GM23338 (cell line): ENCODE data around the gene ATG2B. TPM values are rescaled to one million over a fixed set of nuclear protein-coding genes. Genes with fewer than 3 reads are reported as not detected.

Source experiments
- ATAC-seq: fragments of 200-7000 bp; cut with Tn5 transposase; 3 replicates; pipeline ENCODE4 v1.9.1; 2020
- DNase-seq: peaks from one replicate; pipeline ENCODE4 v3.0.0-alpha.2; 2015; ENCODE audit warnings: low spot score
- H2AFZ ChIP-seq: fragments of 200-600 bp; sonication (generic); 2 replicates; pipeline ENCODE4 v1.8.0; 2016; ENCODE audit warnings: antibody characterized with exemption, mild to moderate bottlenecking, moderate library complexity
- H3F3A ChIP-seq: fragments of 200-600 bp; sonication (generic); replicated peaks from 2 replicates; pipeline ENCODE4 v1.8.0; 2017; ENCODE audit warnings: antibody characterized with exemption, mixed run types, low read depth
- H3K27ac ChIP-seq: fragments of 200-600 bp; sonication (generic); 2 replicates; pipeline ENCODE4 v1.6.1; 2016; ENCODE audit warnings: low read depth
- H3K27me3 ChIP-seq: fragments of 200-600 bp; sonication (generic); 2 replicates; pipeline ENCODE4 v1.8.0; 2016; ENCODE audit warnings: mild to moderate bottlenecking, mixed run types, moderate library complexity; ENCODE audit not compliant: insufficient read depth
- H3K36me3 ChIP-seq: fragments of 200-600 bp; sonication (generic); 2 replicates; pipeline ENCODE4 v1.8.0; 2016; ENCODE audit warnings: mild to moderate bottlenecking; ENCODE audit not compliant: insufficient read depth
- H3K4me1 ChIP-seq: fragments of 200-600 bp; sonication (generic); 2 replicates; pipeline ENCODE4 v1.8.0; 2016; ENCODE audit warnings: mild to moderate bottlenecking, moderate library complexity; ENCODE audit not compliant: insufficient read depth
- H3K4me2 ChIP-seq: fragments of 200-600 bp; sonication (generic); 2 replicates; pipeline ENCODE4 v1.7.1; 2017; ENCODE audit warnings: mixed run types
- H3K4me3 ChIP-seq: fragments of 200-600 bp; sonication (generic); 2 replicates; pipeline ENCODE4 v1.6.1; 2016; ENCODE audit warnings: mixed run types
- H3K79me2 ChIP-seq: fragments of 200-600 bp; sonication (generic); replicated peaks from 2 replicates; pipeline ENCODE4 v1.8.0; 2017; ENCODE audit warnings: mild to moderate bottlenecking; ENCODE audit not compliant: insufficient read depth
- H3K9me2 ChIP-seq: fragments of 200-600 bp; sonication (generic); 2 replicates; pipeline ENCODE4 v1.8.0; 2017; ENCODE audit not compliant: insufficient read depth
- H4K20me1 ChIP-seq: fragments of 200-600 bp; sonication (generic); replicated peaks from 2 replicates; pipeline ENCODE4 v1.8.0; 2017; ENCODE audit warnings: mild to moderate bottlenecking; ENCODE audit not compliant: insufficient read depth
- H3K27ac Mint-ChIP-seq: 2 replicates; pipeline ENCODE4 v1.8.0; 2020; ENCODE audit warnings: inconsistent platforms, mild to moderate bottlenecking, moderate library complexity, mixed read lengths
- H3K27me3 Mint-ChIP-seq: 3 replicates; pipeline ENCODE4 v1.8.0; 2022; ENCODE audit warnings: low read depth, mild to moderate bottlenecking, moderate library complexity, mixed read lengths, inconsistent platforms; ENCODE audit not compliant: insufficient read depth, poor library complexity
- H3K36me3 Mint-ChIP-seq: 3 replicates; pipeline ENCODE4 v1.8.0; 2021; ENCODE audit warnings: low read depth, mild to moderate bottlenecking, inconsistent platforms, moderate library complexity, mixed read lengths
- H3K4me1 Mint-ChIP-seq: 3 replicates; pipeline ENCODE4 v1.8.0; 2020; ENCODE audit warnings: mild to moderate bottlenecking, inconsistent platforms, mixed read lengths
- H3K4me3 Mint-ChIP-seq: 3 replicates; pipeline ENCODE4 v1.8.0; 2021; ENCODE audit warnings: moderate library complexity, mild to moderate bottlenecking, inconsistent platforms, mixed read lengths
- H3K9me3 Mint-ChIP-seq: 3 replicates; pipeline ENCODE4 v1.8.0; 2020; ENCODE audit warnings: moderate library complexity, mild to moderate bottlenecking, inconsistent platforms, mixed read lengths
- CREB1 ChIP-seq: fragments of 250-450 bp; sonication (Bioruptor Pico); IDR thresholded peaks from 2 replicates; pipeline ENCODE4 v1.5.0; 2020; ENCODE audit warnings: low read depth, mild to moderate bottlenecking, moderate library complexity
- EZH2 ChIP-seq: fragments of 200-600 bp; sonication (generic); IDR thresholded peaks from one replicate; pipeline ENCODE4 v1.8.0; 2017; ENCODE audit warnings: antibody characterized with exemption, mild to moderate bottlenecking, low read depth; ENCODE audit not compliant: unreplicated experiment
- EZH2phosphoT487 ChIP-seq: fragments of 200-600 bp; sonication (generic); IDR thresholded peaks from one replicate; pipeline ENCODE4 v1.8.1; 2018; ENCODE audit warnings: antibody characterized with exemption; ENCODE audit not compliant: unreplicated experiment
- JUNB ChIP-seq: IDR thresholded peaks from one replicate; pipeline ENCODE4 v1.6.1; 2016; ENCODE audit warnings: antibody characterized with exemption; ENCODE audit not compliant: unreplicated experiment
- NANOG ChIP-seq: IDR thresholded peaks from 2 replicates; pipeline ENCODE4 v1.6.1; 2016; ENCODE audit warnings: antibody characterized with exemption, borderline replicate concordance
- POLR2AphosphoS5 ChIP-seq: IDR thresholded peaks from 2 replicates; pipeline ENCODE4 v1.6.1; 2016; ENCODE audit warnings: antibody characterized with exemption, low read depth
- STAT1 ChIP-seq: IDR thresholded peaks from one replicate; pipeline ENCODE4 v1.6.1; 2016; ENCODE audit warnings: antibody characterized with exemption; ENCODE audit not compliant: unreplicated experiment
- ZNF114 ChIP-seq: fragments of 250-450 bp; sonication (Bioruptor Pico); IDR thresholded peaks from 2 replicates; pipeline ENCODE4 v1.5.0; 2020; ENCODE audit warnings: mild to moderate bottlenecking, moderate library complexity
- ZNF331 ChIP-seq: fragments of 250-450 bp; sonication (Bioruptor Pico); IDR thresholded peaks from 2 replicates; pipeline ENCODE4 v1.5.0; 2020; ENCODE audit warnings: low read depth, mild to moderate bottlenecking, moderate library complexity
- polyA plus RNA-seq: library from polyadenylated mRNA; unstranded; fragments of >200 nt; fragmentation: Nextera tagmentation; extraction: Ambion mirVana; gene quantifications from 2 replicates; pipeline ENCODE4 v1.2.1, GENCODE V29; 2016
- total RNA-seq: library from RNA; depleted of rRNA; stranded (reverse); fragments of >200 nt; shearing (Covaris generic); gene quantifications from 2 replicates; pipeline ENCODE4 v1.2.3, GENCODE V29; 2014
- TF ChIP-seq, protein P1 (sequence below), 2 experiments: fragments of 200-600 bp in 1 of 2; sonication (generic) in 1 of 2; conservative IDR thresholded peaks; 2 replicates each; pipeline versions ENCODE4 v1.5.1 to v1.6.1; 2016 to 2017; ENCODE audit warnings: antibody characterized with exemption in 2 of 2, low read depth in 2 of 2, mild to moderate bottlenecking in 2 of 2, moderate library complexity in 1 of 2
- TF ChIP-seq, protein P2 (sequence below): fragments of 250-450 bp; sonication (Bioruptor Pico); IDR thresholded peaks from 2 replicates; pipeline ENCODE4 v1.5.0; 2020; ENCODE audit warnings: mild to moderate bottlenecking, moderate library complexity
- TF ChIP-seq, protein P3 (sequence below): IDR thresholded peaks from 2 replicates; pipeline ENCODE4 v1.6.1; 2016; ENCODE audit warnings: antibody characterized with exemption
- TF ChIP-seq, protein P4 (sequence below): IDR thresholded peaks from one replicate; pipeline ENCODE4 v1.6.1; 2018; ENCODE audit warnings: antibody characterized with exemption; ENCODE audit not compliant: unreplicated experiment

Gene ATG2B
- total and polyA plus RNA-seq, 2 experiments from 2014 or later: 3.8 to 15.4 TPM

DNA sequence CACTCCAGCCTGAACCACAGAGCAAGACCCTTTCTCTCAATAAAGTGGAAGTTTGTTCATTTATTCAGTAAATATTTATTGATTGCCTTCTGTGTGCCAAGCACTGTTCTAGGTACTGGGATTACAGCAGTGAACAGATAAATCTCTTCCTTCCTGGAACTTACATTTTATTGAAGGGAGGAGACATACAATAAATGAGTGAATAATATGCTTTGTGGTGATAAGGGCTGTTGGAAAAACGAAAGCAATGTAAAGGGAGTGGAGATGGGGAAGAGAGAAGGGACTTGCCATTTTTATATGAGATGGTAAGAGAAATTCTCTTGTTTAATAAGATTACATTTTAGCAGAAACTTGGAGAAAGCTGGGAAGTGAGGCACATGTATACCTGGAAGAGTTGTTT, 1.8 kb upstream of the ATG2B start:
- Histone ChIP-seq H3K27ac (no peak overlapping the region), H3K4me2 (peak overlapping the region; percentile 95), H3K36me3 (no peaks in the 10 kb centered on the region), H3K9me2 (no peaks in the 10 kb centered on the region), H4K20me1 (peaks cover 15% of the 10 kb centered on the region), H3F3A (no peaks in the 10 kb centered on the region), H3K4me3 (peak overlapping the region; percentile 92), H3K27me3 (no peaks in the 10 kb centered on the region), H3K79me2 (peaks cover 87% of the 10 kb centered on the region), H3K4me1 (peaks cover 22% of the 10 kb centered on the region), H2AFZ (no peak overlapping the region)
- no peak for DNase-seq
- no peak overlapping the region for H3K27ac Mint-ChIP-seq
- H3K36me3 Mint-ChIP-seq: peaks cover 14% of the 10 kb centered on the region
- peaks cover 45% of the 10 kb centered on the region for H3K4me1 Mint-ChIP-seq
- TF ChIP-seq STAT1: no peak
- TF ChIP-seq POLR2AphosphoS5: no peak
- TF ChIP-seq, protein P1, sequence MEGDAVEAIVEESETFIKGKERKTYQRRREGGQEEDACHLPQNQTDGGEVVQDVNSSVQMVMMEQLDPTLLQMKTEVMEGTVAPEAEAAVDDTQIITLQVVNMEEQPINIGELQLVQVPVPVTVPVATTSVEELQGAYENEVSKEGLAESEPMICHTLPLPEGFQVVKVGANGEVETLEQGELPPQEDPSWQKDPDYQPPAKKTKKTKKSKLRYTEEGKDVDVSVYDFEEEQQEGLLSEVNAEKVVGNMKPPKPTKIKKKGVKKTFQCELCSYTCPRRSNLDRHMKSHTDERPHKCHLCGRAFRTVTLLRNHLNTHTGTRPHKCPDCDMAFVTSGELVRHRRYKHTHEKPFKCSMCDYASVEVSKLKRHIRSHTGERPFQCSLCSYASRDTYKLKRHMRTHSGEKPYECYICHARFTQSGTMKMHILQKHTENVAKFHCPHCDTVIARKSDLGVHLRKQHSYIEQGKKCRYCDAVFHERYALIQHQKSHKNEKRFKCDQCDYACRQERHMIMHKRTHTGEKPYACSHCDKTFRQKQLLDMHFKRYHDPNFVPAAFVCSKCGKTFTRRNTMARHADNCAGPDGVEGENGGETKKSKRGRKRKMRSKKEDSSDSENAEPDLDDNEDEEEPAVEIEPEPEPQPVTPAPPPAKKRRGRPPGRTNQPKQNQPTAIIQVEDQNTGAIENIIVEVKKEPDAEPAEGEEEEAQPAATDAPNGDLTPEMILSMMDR (conservative IDR thresholded peaks at IDR 0.05; ENCODE audit: low read depth in 2 of 2): no peak
- TF ChIP-seq ZNF331 (CRISPR knock-in tag): no peak
- no peak for TF ChIP-seq ZNF114
- TF ChIP-seq NANOG: no peak
- TF ChIP-seq, protein P2, sequence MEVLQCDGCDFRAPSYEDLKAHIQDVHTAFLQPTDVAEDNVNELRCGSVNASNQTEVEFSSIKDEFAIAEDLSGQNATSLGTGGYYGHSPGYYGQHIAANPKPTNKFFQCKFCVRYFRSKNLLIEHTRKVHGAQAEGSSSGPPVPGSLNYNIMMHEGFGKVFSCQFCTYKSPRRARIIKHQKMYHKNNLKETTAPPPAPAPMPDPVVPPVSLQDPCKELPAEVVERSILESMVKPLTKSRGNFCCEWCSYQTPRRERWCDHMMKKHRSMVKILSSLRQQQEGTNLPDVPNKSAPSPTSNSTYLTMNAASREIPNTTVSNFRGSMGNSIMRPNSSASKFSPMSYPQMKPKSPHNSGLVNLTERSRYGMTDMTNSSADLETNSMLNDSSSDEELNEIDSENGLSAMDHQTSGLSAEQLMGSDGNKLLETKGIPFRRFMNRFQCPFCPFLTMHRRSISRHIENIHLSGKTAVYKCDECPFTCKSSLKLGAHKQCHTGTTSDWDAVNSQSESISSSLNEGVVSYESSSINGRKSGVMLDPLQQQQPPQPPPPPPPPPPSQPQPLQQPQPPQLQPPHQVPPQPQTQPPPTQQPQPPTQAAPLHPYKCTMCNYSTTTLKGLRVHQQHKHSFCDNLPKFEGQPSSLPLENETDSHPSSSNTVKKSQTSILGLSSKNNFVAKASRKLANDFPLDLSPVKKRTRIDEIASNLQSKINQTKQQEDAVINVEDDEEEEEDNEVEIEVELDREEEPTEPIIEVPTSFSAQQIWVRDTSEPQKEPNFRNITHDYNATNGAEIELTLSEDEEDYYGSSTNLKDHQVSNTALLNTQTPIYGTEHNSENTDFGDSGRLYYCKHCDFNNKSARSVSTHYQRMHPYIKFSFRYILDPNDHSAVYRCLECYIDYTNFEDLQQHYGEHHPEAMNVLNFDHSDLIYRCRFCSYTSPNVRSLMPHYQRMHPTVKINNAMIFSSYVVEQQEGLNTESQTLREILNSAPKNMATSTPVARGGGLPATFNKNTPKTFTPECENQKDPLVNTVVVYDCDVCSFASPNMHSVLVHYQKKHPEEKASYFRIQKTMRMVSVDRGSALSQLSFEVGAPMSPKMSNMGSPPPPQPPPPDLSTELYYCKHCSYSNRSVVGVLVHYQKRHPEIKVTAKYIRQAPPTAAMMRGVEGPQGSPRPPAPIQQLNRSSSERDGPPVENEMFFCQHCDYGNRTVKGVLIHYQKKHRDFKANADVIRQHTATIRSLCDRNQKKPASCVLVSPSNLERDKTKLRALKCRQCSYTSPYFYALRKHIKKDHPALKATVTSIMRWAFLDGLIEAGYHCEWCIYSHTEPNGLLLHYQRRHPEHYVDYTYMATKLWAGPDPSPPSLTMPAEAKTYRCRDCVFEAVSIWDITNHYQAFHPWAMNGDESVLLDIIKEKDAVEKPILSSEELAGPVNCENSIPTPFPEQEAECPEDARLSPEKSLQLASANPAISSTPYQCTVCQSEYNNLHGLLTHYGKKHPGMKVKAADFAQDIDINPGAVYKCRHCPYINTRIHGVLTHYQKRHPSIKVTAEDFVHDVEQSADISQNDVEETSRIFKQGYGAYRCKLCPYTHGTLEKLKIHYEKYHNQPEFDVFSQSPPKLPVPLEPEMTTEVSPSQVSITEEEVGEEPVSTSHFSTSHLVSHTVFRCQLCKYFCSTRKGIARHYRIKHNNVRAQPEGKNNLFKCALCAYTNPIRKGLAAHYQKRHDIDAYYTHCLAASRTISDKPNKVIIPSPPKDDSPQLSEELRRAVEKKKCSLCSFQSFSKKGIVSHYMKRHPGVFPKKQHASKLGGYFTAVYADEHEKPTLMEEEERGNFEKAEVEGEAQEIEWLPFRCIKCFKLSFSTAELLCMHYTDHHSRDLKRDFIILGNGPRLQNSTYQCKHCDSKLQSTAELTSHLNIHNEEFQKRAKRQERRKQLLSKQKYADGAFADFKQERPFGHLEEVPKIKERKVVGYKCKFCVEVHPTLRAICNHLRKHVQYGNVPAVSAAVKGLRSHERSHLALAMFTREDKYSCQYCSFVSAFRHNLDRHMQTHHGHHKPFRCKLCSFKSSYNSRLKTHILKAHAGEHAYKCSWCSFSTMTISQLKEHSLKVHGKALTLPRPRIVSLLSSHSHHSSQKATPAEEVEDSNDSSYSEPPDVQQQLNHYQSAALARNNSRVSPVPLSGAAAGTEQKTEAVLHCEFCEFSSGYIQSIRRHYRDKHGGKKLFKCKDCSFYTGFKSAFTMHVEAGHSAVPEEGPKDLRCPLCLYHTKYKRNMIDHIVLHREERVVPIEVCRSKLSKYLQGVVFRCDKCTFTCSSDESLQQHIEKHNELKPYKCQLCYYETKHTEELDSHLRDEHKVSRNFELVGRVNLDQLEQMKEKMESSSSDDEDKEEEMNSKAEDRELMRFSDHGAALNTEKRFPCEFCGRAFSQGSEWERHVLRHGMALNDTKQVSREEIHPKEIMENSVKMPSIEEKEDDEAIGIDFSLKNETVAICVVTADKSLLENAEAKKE (CRISPR knock-in tag): no peak
- TF ChIP-seq EZH2: no peak
- TF ChIP-seq, protein P3, sequence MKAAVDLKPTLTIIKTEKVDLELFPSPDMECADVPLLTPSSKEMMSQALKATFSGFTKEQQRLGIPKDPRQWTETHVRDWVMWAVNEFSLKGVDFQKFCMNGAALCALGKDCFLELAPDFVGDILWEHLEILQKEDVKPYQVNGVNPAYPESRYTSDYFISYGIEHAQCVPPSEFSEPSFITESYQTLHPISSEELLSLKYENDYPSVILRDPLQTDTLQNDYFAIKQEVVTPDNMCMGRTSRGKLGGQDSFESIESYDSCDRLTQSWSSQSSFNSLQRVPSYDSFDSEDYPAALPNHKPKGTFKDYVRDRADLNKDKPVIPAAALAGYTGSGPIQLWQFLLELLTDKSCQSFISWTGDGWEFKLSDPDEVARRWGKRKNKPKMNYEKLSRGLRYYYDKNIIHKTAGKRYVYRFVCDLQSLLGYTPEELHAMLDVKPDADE: no peak
- no peak for TF ChIP-seq JUNB
- TF ChIP-seq, protein P4, sequence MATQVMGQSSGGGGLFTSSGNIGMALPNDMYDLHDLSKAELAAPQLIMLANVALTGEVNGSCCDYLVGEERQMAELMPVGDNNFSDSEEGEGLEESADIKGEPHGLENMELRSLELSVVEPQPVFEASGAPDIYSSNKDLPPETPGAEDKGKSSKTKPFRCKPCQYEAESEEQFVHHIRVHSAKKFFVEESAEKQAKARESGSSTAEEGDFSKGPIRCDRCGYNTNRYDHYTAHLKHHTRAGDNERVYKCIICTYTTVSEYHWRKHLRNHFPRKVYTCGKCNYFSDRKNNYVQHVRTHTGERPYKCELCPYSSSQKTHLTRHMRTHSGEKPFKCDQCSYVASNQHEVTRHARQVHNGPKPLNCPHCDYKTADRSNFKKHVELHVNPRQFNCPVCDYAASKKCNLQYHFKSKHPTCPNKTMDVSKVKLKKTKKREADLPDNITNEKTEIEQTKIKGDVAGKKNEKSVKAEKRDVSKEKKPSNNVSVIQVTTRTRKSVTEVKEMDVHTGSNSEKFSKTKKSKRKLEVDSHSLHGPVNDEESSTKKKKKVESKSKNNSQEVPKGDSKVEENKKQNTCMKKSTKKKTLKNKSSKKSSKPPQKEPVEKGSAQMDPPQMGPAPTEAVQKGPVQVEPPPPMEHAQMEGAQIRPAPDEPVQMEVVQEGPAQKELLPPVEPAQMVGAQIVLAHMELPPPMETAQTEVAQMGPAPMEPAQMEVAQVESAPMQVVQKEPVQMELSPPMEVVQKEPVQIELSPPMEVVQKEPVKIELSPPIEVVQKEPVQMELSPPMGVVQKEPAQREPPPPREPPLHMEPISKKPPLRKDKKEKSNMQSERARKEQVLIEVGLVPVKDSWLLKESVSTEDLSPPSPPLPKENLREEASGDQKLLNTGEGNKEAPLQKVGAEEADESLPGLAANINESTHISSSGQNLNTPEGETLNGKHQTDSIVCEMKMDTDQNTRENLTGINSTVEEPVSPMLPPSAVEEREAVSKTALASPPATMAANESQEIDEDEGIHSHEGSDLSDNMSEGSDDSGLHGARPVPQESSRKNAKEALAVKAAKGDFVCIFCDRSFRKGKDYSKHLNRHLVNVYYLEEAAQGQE: no peak
- TF ChIP-seq EZH2phosphoT487: no peak
- TF ChIP-seq CREB1 (CRISPR knock-in tag): no peak
- H3K9me3 Mint-ChIP-seq: peaks cover 6% of the 10 kb centered on the region; the same call in 2 of the 3 replicates
- no peaks in the 10 kb centered on the region for H3K27me3 Mint-ChIP-seq
- peak overlapping the region; percentile 89 for H3K4me3 Mint-ChIP-seq
- no peak for ATAC-seq
